Measurements from ENCODE around the gene COQ7. TPM values are rescaled to one million over a fixed set of nuclear protein-coding genes. Genes with fewer than 3 reads are reported as not detected.

The COQ7 gene
- total RNA-seq, 1 experiment from 2014 or later: 26.6 TPM

GRCh38 chr16:19066988-19067348 lies 446 bp upstream of the COQ7 start:
- DNase-seq (ENCODE audit: low read depth, low spot score) (no peak), ATAC-seq (no peak)
- Histone ChIP-seq H3K4me3 (replicated peaks in 1 of 2; ENCODE audit: low read depth in 1 of 2, low read length in 2 of 2) (peak overlapping the region; percentile 34 to 63), H3K9me2 (ENCODE audit: insufficient read depth) (no peaks in the 10 kb centered on the region), H2AFZ (ENCODE audit: low read depth, low read length, poor library complexity, severe bottlenecking) (peak overlapping the region; percentile 59), H4K20me1 (ENCODE audit: insufficient read depth) (no peaks in the 10 kb centered on the region), H3K79me2 (ENCODE audit: insufficient read depth, low read length) (peaks cover 5% of the 10 kb centered on the region; the same call in 1 of the 2 replicates), H3K4me2 (ENCODE audit: low read length) (peak overlapping the region; percentile 77), H3K4me1 (ENCODE audit: control insufficient read depth in 1 of 2, insufficient read depth in 2 of 2, low read length in 2 of 2) (peaks cover 0 to 12% of the 10 kb centered on the region in 2 experiments; a peak in 3 of 4 replicates), H3K27ac (ENCODE audit: low read depth, low read length) (peak overlapping the region; percentile 98; the same call in 1 of the 2 replicates), H3K9me3 (ENCODE audit: control insufficient read depth in 1 of 2, insufficient read depth in 1 of 2, low read depth in 1 of 2, low read length in 2 of 2) (no peaks in the 10 kb centered on the region), H3K36me3 (ENCODE audit: control insufficient read depth in 1 of 2, insufficient read depth in 2 of 2, low read length in 2 of 2) (no peaks in the 10 kb centered on the region), H3K27me3 (ENCODE audit: insufficient read depth, low read length) (no peaks in the 10 kb centered on the region), H3K9ac (ENCODE audit: low read length) (peak overlapping the region; percentile 89)
- RAD21 ChIA-PET (ENCODE audit: low non-redundant PET in 1 of 2, low total read pairs in 2 of 2, uncharacterized antibody in 2 of 2, unreplicated experiment in 2 of 2): no interaction called here
- TF ChIP-seq POLR2A (IDR thresholded peaks at IDR 0.05; ENCODE audit: borderline replicate concordance, extremely low read depth, insufficient read depth, insufficient read length) (no peak), SP1 (IDR thresholded peaks at IDR 0.05; ENCODE audit: low read depth) (no peak), EZH2phosphoT487 (IDR thresholded peaks at IDR 0.05; ENCODE audit: borderline replicate concordance) (no peak), RAD21 (IDR thresholded peaks at IDR 0.05; ENCODE audit: low read depth) (no peak), YY1 (IDR thresholded peaks at IDR 0.05; ENCODE audit: extremely low read depth, insufficient replicate concordance, low read depth, low read length) (no peak), SIN3A (IDR thresholded peaks at IDR 0.05; ENCODE audit: low read depth) (no peak), FOSL1 (IDR thresholded peaks at IDR 0.05; ENCODE audit: low read depth) (no peak), REST (IDR thresholded peaks at IDR 0.05; ENCODE audit: low read depth) (no peak), JUND (IDR thresholded peaks at IDR 0.05) (no peak)
- CTCF ChIA-PET: interaction anchor here (1.0 kb wide), 2 partner anchors 19 to 84 kb away, joined by 3 to 8 read pairs; partner anchors contain the start of gene TMC7
- intact Hi-C loops (cut with micrococcal nuclease): loop anchor here (1.0 to 5.0 kb wide), 2 partner anchors 70 to 84 kb away; partner anchors contain the start of gene TMC7
- BruUV-seq (replicated peaks): TSS peak; percentile 82
- POLR2A ChIA-PET: interaction anchor here (0.7 to 2.6 kb wide), 3 partner anchors 104 to 277 kb away, joined by 3 to 11 read pairs (median 3); partner anchors contain the start of genes ARL6IP1 and RPS15A
